ENCODE data around the gene FAM234A.
A peak's percentile ranks its signal among the peaks of the same experiment; 100 is the strongest.
"Not testable (repeated sequence)": the region's sequence is repeated elsewhere in the genome, so short reads cannot be mapped to it uniquely, and the experiment has no call there.

The FAM234A gene, protein sequence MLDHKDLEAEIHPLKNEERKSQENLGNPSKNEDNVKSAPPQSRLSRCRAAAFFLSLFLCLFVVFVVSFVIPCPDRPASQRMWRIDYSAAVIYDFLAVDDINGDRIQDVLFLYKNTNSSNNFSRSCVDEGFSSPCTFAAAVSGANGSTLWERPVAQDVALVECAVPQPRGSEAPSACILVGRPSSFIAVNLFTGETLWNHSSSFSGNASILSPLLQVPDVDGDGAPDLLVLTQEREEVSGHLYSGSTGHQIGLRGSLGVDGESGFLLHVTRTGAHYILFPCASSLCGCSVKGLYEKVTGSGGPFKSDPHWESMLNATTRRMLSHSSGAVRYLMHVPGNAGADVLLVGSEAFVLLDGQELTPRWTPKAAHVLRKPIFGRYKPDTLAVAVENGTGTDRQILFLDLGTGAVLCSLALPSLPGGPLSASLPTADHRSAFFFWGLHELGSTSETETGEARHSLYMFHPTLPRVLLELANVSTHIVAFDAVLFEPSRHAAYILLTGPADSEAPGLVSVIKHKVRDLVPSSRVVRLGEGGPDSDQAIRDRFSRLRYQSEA

DNA sequence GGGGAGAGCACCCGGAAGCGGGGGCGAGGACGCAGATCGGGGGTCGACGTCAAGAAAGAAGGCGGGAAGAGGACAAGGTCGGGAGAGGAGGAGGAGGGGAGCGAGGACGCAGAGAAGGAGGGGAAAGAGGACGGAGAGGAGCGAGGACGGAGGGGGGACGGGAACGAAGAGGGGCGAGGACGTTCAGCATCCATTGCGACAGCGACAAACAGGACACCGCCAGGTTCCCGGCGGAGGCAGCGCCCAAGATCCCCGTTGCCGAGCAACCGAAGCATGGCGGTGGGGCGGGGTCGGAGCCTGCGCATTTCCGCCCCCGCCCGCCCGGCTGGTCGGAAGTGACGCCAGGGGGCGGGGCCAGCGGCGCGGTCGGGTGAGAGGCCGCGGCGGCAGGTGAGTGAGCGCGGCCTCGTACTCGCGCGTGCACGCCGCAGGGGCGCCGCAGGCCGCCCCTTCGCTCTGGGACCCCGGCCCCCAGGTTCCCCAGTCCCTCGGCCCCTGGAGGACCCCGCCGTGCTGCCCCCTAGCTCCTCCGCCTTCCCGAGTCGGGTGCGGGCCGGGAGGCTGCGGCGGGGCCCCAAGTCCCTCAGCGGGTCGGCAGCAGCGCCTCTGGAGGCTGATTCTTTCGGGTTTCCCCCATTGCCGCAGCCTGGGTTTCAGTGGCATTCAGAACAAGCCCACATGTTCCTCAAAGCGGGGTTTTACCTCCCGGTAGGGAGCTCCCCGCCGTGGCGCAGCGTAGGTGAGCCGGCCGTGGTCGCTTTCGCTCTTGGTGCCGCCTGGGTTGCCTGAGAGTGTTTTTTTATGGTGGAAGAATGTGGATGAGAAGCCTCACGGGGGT, at the start of gene FAM234A:
Gene FAM234A (plus strand): TSS at position 354 of the 838 bp plus-strand sequence. CDS start 19,593 bp downstream, outside the sequence.
- DNase-seq, result peak; percentile 65

DNA sequence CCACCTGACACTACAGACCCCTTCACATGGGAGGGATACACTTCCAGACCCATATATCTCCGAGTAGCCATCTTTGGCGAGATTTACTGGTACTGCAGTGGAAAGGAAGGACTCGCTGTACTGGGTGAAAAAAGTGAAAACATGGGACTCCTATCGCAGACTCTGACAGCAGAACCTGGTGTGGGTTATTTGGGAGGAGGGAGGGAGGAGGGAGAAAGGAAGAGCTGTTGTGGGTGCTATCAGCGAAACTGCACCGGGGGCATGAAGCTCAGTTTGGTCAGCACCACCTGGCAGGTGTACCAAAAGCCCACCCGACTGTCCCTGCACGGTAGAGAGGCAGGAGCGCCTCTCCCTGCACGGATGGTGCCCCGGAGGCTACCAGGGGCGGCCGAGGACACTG, 49.4 kb upstream of the FAM234A start:
- no peak for DNase-seq

DNA sequence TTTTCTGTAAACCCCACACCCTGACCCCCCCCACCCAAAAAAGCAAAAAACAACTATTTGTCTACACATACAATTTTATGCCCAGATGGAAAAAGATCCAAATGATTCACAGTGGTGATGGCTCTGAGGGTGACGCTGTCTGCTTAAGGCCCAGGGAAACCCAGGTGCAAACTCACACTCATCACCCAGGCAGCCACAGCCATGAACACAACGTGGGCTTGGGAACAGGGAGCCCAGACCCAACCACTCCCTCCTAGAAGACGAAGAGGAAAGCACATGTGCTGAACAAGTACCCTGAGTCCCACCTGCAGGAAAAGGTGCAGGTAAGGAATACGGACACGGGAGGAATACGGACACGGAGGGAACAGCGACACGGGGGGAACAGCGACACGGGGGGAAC, 48.9 kb upstream of the FAM234A start:
- no peak for DNase-seq

DNA sequence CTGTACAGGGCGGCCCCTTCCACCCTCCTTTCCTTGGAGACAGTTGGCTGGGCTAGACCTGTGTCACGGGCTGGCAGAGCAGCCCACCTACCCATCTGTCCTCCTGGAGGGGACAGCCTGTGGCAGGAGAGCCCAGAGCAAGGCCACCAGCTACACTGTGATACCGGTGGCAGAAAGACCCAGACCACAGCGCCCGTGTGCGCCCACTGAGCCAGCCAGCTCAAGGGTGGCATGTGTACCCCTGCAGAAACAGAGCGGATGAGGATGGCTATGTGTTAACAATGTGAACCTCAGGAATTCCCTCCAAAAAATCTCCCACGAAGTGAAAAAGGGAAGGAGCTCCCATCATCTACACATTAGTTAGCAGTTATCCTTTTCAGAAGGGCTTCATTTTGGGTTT, 47.3 kb upstream of the FAM234A start:
- DNase-seq, result no peak

DNA sequence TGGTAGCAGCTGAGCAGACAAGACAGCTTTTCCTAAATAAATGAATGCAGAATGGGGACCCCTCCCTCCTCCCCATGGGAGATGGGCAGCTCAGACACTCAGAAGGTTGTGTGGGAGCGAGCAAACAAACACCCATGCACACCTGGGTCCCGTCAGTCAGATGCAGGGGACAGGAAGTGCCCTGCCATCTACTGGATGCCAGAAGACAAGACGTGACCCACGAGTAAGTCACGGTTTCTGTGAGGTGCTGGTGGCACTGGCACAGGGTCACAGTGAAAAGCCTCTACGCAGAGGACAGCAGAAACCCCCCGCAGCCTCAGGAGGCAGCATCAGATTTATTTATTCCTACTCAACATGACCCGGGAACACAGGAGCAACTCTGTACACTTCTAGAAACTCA, 45.9 kb upstream of the FAM234A start:
- no peak for DNase-seq

DNA sequence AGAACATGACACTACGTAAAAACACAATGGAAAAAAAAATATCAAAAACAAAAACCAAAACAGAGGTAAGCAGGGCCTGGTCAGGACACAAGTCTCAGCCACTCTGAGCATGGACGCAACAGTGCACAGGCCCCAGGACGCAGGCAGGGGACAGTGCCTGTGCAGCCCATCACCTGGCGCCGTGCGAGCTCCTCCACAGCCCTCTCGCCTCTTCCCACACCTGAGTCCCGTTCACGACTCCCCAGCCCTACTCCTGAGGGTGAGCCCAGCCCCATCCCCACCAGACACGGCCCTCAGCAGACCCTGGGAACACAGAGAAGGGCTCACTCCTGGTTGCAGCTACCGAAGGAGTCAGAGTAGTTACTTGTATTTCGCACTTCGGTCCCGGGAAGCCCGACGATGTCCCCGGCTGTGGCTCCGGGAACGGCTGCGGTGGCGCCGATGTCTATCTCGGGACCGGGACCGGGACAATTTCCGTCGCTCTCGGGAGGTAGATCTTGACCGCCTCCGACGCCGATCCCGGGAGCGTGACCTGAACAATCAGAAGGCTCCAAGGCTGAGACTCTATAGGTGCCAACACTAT, 44.9 kb upstream of the FAM234A start:
- DNase-seq, result no peak

DNA sequence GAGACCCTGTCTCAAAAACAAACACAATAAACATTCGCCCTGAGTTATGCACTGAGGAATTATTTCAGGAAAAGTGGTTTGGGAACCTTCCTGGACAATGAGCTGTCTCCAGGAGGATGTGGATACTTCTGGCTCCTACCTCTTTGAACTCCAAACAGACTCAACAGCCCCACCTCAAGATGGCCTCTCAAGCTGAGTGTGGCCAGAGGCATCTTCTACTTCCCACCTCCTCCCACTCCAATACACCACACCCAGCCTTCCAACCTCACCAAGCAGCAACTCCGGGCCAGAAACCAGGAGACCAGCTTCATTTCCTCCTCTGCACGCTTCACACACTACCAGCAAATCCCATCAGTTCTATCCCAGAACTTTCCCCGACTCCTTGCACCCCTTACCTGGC, 42.8 kb upstream of the FAM234A start:
- DNase-seq, result no peak

DNA sequence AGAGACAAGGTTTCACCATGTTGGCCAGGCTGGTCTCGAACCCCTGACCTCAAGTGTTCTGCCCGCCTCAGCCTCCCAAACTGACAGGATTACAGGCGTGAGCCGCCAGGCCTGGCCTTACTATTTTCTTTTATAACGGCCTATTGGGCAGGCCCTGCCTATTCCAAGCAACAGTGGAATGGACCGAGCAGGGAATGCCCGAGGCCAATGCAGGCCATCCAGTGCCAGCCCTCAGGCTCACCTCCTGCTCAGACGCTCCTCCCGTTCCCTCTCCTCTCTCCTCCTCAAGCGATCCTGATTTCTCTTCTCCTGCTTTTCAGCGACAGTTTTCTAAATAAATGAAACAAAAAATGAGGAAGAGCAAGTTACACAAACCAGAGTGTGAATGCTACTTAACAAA, 41.9 kb upstream of the FAM234A start:
- DNase-seq, result no peak

DNA sequence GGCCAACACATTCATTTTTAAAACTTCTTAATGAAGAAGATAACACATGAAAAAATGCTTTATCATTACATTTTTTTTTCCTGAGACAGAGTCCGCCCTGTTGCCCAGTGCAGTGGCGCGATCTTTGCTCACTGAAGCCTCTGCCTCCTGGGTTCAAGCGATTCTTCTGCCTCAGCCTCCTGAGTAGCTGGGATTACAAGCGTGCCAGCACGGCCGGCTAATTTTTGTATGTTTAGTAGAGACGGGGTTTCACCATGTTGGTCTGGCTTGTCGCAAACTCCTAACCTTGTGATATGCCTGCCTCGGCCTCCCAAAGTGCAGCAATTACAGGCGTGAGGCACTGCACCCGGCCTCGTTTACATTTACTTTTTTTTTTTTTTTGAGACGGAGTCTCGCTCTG, 41.2 kb upstream of the FAM234A start:
- no peak for DNase-seq

DNA sequence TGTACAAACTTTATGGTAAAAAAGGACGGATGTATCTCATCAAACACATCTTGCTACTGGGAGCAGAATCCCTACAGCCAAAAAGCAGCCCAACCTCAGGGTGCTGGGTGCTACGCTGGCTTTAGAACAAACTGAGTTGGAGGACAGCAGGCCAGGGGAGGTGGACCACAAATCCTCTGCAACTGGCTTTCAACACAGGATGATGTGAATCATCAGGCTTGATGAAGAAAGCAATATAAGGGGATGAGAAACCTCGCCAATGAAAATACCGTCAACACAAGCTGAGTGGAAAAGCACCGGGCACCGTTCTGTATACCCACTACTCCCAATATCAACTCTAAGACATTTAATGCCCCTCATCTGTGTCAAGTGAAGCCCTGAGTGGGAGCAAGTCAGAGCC, 40.1 kb upstream of the FAM234A start:
- no peak for DNase-seq

DNA sequence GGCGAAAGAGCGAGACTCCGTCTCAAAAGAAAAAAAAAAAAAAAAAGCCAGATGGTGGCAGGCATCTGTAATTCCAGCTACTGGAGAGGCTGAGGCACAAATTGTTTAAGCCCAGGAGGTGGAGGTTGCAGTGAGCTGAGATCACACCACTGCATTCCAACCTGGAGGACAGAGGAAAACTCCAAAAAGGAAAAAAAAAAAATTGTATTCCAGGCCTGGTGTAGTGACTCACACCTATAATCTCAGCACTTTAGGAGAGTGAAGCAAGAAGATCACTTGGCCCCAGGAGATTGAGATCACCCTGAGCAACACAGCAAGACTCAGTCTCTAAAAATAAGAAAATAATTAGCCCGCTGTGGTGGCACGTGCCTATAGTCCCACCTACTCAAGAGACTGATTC, 34.2 kb upstream of the FAM234A start:
- DNase-seq, result no peak

DNA sequence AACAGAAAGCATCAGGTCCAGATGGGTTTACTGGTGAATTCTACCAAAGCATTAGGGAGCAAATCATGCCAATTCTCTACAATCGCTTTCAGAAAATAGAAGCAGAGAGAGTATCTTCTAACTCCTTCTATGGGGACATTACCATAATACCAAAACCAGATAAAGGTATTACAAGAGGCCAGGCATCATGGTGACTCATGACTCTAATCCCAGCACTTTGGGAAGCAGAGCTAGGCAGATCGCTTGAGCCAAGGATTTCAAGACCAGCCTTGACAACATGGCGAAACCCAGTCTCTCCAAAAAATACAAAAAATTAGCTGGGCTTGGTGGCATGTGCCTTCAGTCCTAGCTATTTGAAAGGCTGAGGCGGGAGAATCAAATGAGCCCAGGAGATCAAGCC, 31.4 kb upstream of the FAM234A start:
- no peak for DNase-seq

DNA sequence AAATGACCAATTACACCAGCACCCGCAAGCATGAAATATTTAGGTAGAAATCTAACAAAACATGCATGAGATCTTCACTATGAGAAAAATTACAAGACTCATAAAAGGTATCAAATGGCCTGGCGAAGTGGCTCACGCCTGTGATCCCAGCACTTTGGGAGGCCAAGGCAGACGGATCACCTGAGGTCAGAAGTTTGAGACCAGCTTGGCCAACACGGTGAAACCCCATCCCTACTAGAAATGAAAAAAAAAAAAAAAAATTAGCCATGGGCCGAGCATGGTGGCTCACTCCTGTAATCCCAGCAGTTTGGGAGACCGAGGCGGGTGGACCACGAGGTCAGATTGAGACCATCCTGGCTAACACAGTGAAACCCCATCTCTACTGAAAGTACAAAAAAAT, 30.6 kb upstream of the FAM234A start:
- DNase-seq, result not testable (repeated sequence)

DNA sequence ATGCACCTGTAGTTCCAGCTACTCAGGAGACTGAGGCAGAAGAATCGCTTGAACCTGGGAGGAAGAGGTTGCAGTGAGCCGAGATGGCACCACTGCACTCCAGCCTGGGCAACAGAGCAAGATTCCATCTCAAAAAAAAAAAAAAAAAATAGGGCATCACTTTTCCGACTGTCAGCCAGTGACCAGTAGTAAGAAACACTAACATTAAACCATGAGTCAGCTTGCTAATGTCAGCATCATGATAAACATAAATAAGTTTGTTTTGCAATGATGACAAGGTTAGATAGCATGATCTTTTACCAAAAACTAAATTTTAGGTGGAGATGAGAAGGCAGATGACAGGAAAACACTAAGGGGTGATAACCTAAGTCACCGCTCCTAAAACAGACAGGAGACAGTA, 25.3 kb upstream of the FAM234A start:
- DNase-seq, result not testable (repeated sequence)

DNA sequence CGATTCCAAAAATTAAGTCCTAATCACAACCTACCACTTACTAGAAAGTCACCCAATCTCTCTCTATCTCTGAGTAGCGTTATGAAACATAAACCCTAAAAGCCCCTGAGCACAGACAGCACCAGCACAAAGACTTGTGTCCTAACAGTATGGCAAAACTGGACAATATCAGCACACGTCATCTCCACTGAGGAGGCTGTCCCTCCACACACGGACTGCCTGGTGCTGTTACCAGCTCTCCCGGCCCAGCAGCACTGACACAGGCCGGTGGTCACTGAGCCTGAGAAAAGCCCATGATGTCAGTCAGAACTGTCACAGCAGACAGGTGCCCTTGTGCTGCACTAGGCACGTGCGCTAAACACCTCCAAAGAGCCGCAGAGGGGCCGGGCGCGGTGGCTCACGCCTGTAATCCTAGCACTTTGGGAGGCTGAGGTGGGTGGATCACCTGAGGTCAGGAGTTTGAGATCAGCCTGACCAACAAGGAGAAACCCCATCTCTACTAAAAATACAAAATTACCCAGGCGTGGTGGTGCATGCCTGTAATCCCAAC, 22.9 kb upstream of the FAM234A start:
- not testable (repeated sequence) for DNase-seq

DNA sequence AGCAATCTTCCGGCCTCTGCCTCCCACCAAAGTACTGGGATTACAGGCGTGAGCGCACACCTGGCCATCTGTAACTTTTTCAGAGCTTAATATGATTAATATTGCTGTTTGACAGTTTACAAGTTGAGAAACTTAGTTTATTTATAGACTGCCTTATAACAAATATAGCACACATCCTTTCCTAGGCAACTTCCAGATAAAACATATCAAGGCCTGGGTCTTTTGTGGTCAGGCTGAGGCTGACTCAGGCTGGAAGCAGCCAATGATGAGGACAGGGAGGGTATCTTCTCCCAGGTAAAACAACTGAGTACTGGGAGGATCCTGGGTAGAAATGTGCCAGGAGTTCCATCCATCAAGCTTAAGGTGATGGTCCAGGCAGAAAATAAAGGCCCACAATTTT, 21.6 kb upstream of the FAM234A start:
- DNase-seq, result no peak

DNA sequence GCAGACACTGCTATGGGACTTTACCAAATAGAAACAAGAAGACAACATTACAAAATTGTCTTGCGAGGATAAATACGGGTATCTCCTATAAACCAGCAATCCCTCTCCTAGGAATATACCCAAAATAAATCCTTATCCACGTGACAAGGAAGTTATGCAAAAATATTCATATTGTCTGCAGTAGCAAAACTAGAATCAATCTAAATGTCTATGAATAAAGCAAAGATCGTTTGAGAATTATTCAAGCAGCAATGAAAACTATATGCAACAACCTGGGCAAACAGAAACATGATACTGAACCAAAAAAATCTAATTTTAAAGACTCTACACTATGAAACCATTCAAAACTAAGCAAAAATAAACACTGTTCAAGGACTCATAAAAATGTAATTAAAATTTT, 14.6 kb upstream of the FAM234A start:
- no peak for DNase-seq

DNA sequence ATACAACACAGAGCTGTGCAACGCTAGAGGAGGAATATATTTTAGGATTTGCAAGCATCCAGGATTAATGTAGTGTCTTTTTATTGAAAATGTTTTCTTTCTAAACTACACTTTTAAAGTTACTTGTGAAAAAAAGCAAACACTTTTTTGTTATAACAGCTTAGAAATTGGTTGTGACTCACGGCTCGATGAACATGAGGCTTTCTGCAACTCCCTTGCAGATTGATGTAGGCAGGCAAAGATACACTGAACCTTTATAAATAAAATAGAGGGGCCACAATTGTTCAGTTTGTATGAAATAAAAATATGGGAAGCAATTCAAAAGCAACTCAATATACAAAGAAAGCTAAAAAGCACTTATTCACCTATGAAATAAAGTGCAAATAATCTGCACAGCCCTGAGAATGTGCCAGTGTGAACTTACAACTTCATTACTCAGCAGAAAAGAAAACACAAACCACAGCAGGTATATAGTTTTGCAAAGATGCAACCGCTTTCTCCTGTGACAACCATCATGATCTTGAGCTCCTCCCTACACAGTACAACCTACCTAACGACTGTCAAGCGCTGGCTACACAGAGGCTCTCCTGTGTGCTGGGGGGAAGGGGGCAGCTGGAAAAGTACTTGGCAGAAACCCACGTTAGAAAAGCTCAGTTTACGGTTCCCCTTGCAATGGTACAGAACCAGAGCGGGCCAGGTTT, 6.3 kb upstream of the FAM234A start:
- no peak for DNase-seq

DNA sequence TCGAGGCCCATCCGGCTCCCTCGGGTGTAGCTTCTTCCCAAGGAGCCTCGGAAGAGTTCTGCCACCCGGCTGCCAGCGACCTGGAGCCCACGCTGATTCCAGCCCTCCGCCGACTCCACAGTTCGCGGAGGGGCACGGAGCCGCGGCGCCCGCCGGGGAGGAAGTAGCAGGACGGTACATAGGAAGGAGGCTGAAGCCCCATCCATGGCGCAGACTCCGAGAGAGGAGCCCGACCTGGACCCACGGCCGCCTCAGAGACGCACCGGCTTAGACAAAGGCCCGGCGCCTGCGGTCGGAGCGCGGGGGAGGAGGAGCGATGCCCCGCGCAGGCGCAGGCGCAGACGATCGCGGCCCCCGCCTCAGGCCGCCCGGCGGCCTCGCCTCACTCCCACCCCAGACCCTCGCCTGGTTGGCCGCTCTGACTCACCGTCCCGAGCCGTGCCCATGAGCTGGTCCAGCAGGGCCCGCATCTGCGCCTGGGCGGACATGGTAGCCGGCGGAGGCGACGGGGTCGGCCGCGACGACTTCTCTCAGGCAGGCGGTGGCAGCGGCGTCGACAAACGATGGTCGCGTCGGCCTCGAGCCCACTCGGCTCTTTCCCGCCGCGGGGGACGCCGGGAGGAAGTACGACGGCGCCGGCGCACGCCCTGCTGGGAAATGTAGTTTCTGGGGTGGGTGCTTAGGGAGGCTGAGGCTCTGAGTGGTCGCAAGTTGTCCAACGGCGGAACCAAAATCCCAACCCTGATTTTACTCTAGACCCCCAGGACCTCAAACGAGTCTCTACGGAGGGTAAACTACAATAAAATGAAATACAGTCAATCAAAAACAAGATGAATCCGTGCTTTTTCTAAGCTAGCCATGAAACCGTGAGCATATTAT, 5.5 kb upstream of the FAM234A start, which contains the start of gene LUC7L:
Gene LUC7L (minus strand): TSS at position 598 of the 879 bp plus-strand sequence. CDS start 110 bp downstream, at position 488.
- DNase-seq, result peak; percentile 55

DNA sequence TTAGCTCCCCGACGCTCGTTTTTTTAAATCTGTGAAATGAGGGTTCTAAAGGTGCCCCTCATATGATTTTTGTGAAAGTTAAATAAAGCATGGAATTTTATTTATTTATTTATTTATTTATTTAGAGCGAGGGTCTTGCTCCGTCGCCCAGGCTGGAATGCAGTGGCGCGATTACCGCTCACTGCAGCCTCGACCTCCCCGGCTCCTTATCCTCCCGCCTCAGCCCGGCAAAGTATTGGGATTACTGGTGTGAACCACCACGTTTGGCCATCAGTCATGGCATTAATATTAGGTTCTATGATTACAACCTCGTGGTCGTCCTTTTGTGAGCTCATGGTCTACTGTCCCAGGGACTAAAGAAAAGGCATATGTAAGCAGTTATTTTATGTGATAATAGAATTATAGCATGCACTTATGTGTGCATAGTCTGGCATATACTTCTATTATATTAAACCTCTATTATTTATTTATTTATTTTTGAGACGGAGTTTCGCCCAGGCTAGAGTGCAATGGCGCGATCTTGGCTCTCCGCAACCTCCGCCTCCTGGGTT, 4.8 kb upstream of the FAM234A start:
- DNase-seq, result no peak

DNA sequence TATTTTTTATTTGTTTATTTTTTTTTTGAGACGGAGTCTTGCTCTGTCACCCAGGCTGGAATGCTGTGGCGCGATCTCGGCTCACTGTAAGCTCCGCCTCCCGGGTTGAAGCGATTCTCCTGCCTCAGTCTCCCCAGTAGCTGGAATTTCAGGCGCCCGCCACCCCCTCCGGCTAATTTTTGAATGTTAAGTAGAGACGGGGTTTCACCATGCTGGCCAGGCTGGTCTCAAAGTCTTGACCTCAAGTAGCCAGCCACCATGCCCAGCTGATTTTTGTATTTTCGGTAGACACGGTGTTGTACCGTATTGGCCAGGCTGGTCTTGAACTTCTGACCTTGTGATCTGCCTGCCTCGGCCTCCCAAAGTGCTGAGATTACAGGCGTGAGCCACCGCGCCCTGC, 4.3 kb upstream of the FAM234A start:
- DNase-seq, result not testable (repeated sequence)
